H1 (cell line): Measurements from ENCODE around the gene NUDT1. TPM values are rescaled to one million over a fixed set of nuclear protein-coding genes. Genes with fewer than 3 reads are reported as not detected.

ENCODE experiments used
- POU5F1 ChIP-seq: IDR thresholded peaks from 2 replicates; pipeline ENCODE4 v1.6.1; 2011; ENCODE audit warnings: low read depth, mild to moderate bottlenecking, low read length, moderate library complexity
- polyA plus RNA-seq, 7 experiments: library from polyadenylated mRNA; depleted of rRNA in 3 of 7; stranded (reverse) in 5 of 7; unstranded in 2 of 7; fragments of >200 nt in 5 of 7; fragments of 200-250 nt in 2 of 7; gene quantifications; 1 replicate in 5 of 7; 2 replicates in 1 of 7; 4 replicates in 1 of 7; pipeline versions ENCODE4 v1.2.1 to v1.2.3, GENCODE V29; 2011 to 2013; ENCODE audit warnings: missing spikeins in 2 of 7, mixed read lengths in 2 of 7
- total RNA-seq: library from RNA; stranded (reverse); fragmentation: NEBNext Ultra II Directional; extraction: Animal tissue kit (Norgen Biotek cat#: 25700); gene quantifications from 2 replicates; pipeline ENCODE4 v1.2.1, GENCODE V29; 2021

Gene NUDT1
- total and polyA plus RNA-seq, 2 of the 8 experiments (the other 6 are each of a cell fraction or from before 2014, with no cell fraction given) = 76.1 to 89.5 TPM

DNA sequence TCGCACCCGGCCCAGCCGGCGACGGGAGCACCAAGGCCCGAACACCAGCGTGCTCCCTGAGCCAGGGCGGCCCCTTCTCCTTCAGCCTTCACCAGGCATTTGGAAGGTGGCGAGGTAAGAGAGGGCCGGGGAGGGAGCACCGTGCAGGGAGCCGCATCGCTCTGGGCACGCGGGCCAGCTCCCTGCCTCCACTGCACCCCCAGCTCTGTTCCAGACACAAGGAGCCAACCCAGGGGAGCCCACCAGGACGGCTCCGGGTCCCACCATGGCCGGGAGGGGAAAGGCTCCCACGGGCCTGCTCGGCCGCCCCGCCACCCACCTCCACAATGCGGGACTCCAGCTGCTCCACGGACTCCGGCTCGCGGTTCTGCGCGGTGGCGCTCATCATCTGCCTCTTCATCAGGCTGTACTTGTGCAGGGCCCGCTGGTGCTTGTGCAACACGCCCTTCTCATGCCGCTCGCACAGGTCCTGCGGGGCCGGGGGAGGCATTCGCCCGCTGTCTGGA is 15.1 kb downstream of the NUDT1 start (continued):
- TF ChIP-seq POU5F1 = no peak
- TF ChIP-seq, all 59 proteins: peak for 0
